Measurements from ENCODE around the gene UCK2. TPM values are rescaled to one million over a fixed set of nuclear protein-coding genes. Genes with fewer than 3 reads are reported as not detected.

UCK2 gene
- polyA plus RNA-seq, 4 donors: 19.5 to 24.7 (median 22.7) TPM

DNA sequence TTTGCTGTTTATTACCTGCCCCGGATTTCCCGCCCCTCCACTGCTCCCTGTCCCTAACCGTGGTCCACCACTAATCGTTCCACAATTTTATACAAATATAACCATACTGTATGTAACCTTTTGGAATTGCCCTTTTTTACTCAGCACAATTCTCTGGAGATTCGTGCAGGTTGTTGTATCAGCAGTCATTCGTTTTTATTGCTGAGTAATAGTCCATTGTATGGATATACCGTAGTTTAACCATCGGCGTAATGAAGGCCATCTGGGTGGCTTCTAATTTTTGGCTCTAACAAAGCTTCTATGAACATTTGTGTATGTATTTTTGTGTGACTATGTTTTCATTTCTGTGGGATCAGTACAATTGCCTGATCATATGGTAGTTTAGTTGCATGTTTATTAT, 50.0 kb downstream of the UCK2 start:
- DNase-seq (ENCODE audit: low read depth in 4 of 4, low spot score in 2 of 4): no peak

DNA sequence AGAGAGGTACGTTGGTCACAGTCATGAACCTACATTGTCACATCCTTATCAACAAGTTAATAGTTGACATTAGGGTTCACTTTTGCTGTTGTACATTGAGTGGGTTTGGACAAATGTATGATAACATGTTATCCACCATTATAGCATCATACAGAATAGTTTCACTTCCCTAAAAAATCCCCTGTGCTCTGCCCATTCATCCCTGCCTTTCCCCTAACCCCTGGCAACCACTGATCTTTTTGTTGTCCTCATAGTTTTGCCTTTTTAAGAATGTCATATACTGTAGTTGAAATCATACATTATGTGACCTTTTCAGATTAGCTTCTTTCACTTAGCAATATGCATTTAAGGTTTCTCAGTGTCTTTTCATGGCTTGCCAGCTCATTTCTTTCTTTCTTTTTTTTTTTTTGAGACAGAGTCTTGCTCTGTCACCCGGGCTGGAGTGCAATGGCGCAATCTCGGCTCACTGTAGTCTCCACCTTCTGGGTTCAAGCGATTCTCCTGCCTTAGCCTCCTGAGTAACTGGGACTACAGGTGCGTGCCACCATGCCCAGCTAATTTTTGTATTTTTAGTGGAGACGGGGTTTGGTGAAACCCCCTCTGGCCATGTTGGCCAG, 50.6 kb downstream of the UCK2 start:
- DNase-seq (ENCODE audit: low read depth in 4 of 4, low spot score in 2 of 4): no peak

DNA sequence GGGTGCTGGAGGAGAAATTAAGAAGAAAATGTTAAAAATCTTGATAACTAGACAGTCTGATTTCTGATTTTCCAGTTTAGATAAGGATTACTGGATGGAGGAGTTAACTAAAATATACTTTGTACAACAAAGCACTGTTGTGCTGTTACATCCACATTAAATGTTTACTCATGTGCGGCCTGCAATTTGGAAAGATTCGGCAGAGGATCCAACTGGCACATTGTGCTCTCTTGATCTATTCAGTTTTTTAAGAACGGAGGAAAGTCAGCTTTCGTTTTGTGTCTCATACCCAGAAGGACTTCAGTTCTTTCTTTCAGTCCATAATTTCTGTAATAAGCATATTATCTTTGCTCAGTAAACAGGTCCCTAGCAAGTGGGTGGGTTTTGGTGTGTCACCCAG, 52.5 kb downstream of the UCK2 start:
- no peak for DNase-seq (ENCODE audit: low read depth in 4 of 4, low spot score in 2 of 4)

DNA sequence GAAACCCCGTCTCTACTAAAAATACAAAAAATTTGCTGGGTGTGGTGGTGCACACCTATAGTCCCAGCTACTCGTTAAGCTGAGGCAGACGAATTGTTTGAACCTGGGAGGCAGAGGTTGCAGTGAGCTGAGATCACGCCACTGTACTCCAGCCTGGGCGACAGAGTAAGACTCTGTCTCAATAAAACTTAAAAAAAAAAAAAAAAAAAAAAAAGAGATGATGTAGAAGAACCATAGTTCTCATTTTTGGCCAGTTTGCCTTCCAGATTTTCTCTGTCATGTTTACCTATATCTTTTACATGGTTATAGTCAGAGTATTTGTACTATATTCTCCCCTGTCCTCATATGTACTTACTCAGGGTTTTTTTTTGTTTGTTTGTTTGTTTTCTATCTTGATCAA, 53.6 kb downstream of the UCK2 start:
- no peak for DNase-seq (ENCODE audit: low read depth in 4 of 4, low spot score in 2 of 4)

DNA sequence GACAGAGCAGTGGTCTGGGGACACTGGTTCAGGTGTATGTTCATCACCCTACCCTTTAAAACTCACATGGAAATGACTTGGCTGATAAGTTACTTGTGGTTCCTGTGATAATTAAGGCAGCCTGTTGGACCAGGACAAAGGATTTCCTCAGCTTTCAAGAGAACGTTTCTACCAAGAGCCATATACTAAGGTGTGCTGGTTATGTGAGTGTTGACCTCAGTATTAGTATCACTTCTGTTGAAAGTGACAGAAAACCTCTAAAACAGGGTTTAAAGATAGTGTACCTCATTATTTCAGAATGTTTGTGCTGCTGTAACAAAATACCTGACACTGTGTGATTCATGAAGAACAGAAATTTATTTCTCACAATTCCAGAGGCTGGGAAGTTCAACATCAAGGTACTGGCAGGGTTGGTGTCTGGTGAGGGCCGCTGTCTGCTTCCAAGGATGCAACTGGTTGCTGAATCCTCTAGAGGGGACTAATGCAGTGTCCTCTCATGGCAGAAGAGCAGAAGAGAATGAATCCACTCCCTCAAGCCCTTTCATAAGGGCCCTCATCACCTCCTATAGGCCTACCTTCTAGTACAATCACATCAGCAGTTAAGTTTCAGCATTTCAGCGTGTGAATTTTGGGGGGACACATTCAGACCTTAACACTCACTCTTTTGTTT, 54.9 kb downstream of the UCK2 start:
- DNase-seq (ENCODE audit: low read depth in 4 of 4, low spot score in 2 of 4): no peak

DNA sequence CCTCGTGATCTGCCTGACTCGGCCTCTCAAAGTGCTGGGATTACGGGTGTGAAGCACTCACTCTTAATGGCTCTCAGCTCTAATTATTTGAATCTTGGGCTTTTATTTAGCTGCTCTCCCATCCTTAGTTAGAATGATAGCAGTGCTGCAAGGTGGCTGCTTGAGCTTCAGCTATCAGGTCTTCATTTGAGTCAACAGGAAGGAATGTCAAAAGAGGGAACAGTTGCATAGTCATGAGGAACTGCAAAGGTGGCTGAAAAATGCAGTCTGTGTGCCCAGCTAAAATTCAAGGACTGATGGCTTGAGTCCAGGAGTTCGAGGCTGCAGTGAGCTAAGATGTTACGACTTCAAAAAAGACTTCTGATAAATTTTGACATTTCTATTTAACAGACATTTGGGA, 55.6 kb downstream of the UCK2 start:
- DNase-seq (ENCODE audit: low read depth in 4 of 4, low spot score in 2 of 4): no peak

DNA sequence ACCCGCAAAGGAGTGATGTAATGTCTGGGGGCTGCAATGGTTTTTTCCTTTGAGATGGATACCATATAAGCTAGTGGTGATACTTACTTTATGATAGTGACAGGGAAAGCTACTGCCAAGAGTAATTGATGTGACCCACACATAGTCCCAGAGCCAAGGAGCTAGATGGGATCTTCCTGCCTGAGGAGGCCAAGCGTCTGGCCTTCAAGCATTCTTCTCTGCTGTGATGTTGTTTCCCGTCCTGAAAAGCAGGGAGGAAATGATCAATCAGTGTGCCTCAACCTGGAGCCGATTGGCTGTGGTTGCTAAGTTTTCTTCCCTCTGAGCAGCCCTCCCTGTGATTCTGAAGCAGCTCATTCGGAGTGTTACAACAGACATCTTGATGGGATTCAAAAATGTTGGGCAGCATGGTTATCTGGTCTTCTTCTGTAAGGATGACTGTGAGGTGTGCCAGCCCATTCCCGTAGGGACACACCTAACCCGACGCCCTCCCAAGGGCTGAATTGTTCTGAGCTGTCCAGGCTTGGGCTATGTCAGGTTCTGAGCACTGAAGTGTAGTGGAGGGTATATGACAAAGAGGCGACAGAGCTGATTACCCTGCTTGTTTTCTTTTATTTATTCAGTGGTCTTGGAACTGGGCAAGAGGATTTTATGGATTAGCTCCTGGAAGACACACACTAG, 56.7 kb downstream of the UCK2 start:
- no peak for DNase-seq (ENCODE audit: low read depth in 4 of 4, low spot score in 2 of 4)

DNA sequence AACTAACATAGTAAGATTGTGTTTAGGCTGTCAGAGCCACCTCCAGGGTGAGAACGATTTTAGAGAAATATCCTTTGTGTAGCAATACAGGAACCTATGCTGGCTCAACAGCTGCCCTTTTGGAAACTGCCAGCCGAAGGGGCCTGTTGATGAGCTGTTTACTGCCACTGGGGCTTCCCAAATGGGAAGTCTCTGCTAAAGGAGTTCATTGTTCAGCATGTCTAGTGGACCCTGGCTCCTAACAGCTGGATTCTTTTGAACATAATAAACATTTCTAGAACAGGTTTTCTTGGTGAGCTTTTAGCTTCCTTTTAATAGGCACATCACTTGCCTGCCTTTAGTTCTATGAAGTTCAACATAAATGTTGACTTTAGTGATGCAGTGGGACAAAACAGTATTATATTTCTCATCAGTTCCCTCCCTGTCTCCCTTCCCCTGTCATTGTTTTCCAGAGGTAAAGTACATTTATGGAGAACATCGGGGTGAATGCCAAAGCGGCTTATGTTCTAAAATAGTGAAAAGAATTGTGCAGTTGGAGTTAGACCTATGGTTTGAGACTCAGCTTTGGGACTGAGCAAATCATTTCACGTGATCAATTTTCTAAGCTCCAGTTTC, 57.4 kb downstream of the UCK2 start:
- no peak for DNase-seq (ENCODE audit: low read depth in 4 of 4, low spot score in 2 of 4)

DNA sequence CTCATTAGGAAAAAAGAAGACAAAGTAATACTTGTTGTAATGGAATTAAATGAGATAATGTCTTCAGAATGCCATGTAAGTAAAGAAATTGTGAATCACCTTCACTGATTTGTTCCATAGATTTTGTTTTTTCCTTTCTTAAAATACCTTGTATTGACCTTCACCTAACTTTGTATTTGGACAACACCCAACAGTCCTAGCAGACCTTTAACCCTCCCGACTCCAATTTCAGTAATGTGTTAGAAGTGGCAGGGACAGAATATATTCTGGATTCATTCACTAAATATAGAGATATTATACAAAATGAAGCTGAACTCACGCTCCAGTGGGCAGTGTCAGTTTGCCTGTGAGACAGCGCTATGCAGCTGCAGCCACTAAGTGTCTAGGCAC, 57.9 kb downstream of the UCK2 start:
- no peak for DNase-seq (ENCODE audit: low read depth in 4 of 4, low spot score in 2 of 4)

DNA sequence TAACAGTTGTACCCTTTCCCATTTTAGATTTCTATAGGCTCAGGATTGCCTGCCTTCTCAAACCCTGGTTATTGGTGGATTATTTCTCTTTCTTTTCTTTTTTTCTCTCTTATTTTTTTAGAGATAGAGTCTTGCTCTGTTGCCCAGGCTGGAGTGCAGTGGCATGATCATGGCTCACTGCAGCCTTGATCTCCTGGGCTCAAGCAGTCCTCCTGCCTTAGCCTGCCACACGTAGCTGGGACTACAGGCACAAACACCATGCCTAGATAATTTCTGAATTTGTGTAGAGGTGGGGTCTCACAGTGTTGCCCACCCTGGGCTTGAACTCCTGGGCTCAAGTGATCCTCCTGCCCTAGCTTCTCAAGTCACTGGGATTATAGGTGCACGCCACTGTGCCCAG, 58.8 kb downstream of the UCK2 start:
- no peak for DNase-seq (ENCODE audit: low read depth in 4 of 4, low spot score in 2 of 4)

DNA sequence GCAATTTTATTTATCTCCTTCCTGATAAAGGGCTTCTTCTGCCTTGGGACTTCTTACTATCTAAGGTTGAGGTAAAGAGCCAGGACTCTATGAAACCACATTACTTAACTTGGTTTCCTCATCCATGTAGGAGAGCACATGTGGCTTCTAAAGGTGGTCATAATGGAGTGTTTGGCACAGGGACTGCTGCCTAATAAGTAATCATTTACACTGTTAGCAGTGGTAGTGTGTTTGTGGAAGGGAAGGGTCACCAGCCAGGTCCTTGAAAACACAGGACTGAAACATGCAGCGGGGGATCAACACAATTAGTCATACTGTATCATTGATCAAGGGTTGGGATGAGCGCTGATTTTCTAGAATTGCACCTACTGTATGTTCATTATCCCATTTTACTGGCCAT, 59.6 kb downstream of the UCK2 start:
- no peak for DNase-seq (ENCODE audit: low read depth in 4 of 4, low spot score in 2 of 4)

DNA sequence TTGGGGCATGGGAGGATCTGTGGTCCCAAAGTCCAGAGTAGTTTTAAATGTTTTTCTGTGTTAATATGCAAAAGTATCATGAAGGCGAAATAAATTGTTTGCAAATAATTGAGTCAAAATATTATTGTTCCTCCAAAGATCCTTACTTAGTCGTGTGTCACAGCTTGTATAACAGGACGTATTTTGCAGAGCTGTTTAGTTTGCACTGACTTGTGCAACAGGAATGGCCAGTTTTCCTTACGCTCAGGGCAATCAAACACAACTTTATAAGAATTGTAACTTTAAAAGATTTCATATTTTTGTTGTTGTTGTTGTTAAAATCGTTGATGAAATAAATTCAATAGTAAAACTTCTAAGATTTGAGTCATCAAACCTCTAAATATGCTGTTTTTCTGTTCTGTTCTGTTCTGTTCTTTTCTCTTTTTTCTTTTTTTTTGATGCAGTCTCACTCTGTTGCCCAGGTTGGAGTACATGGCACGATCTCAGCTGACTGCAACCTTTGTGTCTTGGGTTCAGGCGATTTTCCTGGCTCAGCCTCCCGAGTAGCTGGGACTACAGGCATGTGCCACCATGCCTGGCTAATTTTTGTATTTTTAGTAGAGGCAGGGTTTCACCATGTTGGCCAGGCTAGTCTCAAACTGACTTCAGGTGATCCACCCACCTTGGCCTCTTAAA, 60.6 kb downstream of the UCK2 start:
- DNase-seq (ENCODE audit: low read depth in 4 of 4, low spot score in 2 of 4): no peak

DNA sequence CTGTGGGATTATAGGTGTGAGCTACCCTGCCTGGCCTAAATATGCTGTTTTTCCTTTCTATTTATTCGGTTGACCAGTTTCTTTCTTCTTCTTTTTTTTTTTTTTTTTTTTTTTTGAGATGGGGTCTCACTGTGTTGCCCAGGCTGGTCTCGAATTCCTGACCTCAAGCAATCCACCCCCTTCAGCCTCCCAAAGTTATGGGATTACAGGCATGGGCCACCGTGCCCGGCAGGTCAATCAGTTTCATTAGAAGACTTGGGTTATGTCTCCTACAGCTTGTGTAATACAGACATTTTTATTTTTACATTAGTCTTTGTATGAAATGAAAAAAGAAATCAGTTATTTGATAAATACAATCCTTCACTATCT, 61.1 kb downstream of the UCK2 start:
- no peak for DNase-seq (ENCODE audit: low read depth in 4 of 4, low spot score in 2 of 4)

DNA sequence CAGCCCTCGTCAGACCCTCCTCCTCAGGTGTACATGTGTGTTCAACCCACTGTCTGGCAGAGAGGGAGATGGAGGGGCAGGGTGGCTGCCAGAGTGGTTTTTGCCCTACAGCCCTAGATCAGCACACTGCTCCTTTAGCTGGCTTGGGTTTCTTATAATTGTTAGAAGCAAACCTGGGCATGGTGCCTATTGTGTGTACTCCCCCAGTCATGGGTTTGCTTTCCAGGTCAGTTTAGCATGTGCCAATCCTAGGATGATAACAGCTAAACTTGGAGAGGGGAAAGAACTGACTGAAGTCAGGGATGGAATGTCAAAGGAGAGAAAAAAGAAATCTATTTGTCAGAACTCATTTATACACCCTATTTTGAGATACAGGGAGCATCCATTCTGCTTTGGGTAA, 63.3 kb downstream of the UCK2 start:
- no peak for DNase-seq (ENCODE audit: low read depth in 4 of 4, low spot score in 2 of 4)

DNA sequence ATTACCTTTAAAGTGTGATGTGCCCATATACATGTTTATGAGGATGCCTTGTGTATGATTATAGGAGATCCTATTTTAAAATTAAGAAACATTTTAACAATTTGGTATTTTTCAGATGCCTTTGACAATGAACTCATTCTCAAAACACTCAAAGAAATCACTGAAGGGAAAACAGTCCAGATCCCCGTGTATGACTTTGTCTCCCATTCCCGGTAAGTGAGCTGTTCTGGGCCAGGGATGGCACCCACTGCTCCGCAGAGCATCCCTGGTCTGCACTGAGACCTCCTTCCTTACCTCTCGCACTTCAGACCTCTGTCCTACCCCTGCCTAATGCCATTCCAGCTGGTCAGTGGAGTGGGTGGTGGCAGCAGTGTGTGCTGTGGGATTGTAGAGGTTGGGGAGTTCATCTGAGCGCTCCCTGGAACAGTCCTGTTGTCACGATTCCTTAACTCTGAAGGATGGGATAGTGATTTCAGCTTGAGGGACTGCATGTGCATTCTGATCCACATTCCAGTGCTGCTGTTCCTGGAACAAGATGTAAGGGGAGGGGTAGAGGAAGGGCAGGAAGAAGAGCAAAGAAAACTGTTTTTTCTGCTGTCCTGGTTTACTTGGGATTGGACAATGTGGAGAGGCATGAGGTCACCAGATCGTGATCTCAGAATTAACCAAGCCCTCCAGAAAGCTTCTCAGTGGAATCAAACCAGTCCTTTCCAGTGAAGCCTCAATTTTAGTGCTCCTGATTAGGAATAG, 63.9 kb downstream of the UCK2 start:
- no peak for DNase-seq (ENCODE audit: low read depth in 4 of 4, low spot score in 2 of 4)

DNA sequence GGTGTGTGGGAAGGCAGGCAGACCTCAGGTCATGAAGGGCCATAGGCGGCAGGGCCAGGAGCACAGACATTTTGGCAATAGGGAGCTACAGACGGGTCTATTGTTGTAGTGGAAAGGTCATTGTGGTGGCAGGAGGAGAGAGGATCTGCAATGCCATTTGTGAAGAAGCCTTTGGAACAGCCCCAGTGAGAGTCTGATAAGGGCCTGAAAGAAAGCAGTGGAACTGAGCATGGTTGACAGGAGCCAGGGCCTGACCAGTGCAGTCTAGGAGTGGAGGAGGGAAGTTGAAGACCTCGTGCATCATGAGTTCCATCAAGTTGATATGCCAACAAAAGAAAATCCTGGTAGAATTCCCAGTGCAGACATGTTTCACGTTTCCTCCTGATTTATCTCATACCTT, 65.5 kb downstream of the UCK2 start:
- DNase-seq (ENCODE audit: low read depth in 4 of 4, low spot score in 2 of 4): no peak

DNA sequence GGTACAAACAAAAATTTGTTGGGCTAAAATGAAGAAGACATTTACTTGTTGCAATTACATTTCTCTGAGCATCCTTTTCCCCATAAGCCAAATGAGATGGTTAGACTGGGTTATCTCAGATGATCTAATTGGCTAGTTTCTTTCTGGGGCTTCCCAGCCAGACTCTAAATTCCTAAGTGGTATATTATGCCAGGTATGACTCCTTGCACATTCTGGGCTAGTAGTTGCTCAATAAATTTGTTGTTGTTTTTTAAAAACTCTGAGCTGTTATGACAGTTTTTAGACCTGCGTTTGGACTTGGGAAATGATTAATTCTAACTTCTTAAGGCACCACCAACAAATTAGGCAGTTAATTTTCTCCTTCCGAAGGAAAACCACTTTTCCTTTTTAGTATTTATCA, 66.1 kb downstream of the UCK2 start:
- no peak for DNase-seq (ENCODE audit: low read depth in 4 of 4, low spot score in 2 of 4)

DNA sequence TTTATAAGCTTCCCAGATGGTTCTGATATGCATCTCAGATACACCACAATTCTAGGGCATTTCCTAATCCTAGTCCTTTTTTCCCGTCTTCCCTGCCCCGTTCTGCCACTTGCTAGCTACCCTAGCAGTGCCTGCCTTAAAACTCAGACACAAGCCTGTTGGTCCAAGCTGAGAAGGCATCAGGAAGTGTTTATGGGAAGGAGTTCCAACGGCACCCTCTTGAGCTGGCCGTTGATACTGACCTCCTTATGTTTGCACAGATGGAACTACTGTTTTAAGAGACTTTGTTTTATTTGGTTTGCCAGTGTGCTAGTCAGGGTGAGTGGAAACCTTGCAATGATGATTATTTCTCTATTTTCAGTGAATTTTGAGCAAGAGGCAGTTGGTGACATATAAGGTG, 67.2 kb downstream of the UCK2 start:
- no peak for DNase-seq (ENCODE audit: low read depth in 4 of 4, low spot score in 2 of 4)

DNA sequence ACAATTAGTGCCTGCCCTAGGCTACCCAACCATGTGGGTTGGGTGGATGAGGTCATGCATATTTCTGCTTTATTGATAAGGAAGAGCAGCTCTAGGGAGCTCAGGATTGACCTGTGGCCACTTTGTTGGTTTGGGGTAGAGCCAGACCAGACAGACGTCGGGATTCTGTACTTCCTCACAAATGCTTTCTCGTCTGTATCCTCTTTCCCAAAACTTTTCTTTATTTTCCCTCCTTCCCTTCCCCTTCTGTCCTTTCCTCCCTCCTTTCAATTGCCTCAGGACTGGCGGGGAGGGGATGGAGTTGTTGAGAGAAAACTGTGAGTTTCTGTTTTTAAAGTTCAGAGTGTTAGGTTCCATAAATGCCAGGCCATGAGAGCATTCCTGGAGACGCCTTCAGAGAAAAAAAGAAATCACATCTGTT, 68.0 kb downstream of the UCK2 start:
- DNase-seq (ENCODE audit: low read depth in 4 of 4, low spot score in 2 of 4): no peak

DNA sequence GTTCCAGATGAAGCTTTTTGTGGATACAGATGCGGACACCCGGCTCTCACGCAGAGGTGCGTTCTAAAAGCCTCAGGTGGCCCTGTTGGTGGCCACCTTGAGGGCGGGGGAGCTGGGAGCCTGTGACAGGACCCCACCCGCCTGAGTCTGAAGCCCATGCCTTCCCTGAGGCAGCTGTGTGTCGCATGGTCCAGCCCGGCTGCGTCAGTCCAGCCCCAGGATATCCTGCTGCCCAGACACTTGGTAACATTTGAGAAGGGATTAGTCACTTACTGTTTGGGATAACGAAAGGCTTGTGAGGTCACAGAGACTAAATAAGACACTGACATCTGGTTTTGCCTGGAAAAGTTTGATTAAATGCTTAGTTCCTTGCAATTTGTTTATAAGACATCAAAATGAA, 68.9 kb downstream of the UCK2 start:
- DNase-seq (ENCODE audit: low read depth in 4 of 4, low spot score in 2 of 4): no peak

Measured in left renal cortex interstitium (tissue), 4 donors.